SIG-M5 (cell line): ENCODE results near the gene STX18.
"Not testable (repeated sequence)": the region's sequence is repeated elsewhere in the genome, so short reads cannot be mapped to it uniquely, and the experiment has no call there.

Source experiments
- DNase-seq: peaks from one replicate; lab custom pipeline; 2025; lab: John Stamatoyannopoulos, UW

STX18 gene

GRCh38 chr4:4554234-4554633, 12.4 kb upstream of the STX18 start:
- DNase-seq = no peak

- DNase-seq = not testable (repeated sequence)
These were observed 10.2 kb upstream of the STX18 start for GRCh38 chr4:4552042-4552441.

- not testable (repeated sequence) for DNase-seq
These were observed 8.3 kb upstream of the STX18 start for GRCh38 chr4:4550161-4550560.

- DNase-seq = no peak
These were observed 7.7 kb upstream of the STX18 start for GRCh38 chr4:4549534-4549933.

GRCh38 chr4:4542774-4543485, 1.1 kb upstream of the STX18 start:
- DNase-seq = no peak

GRCh38 chr4:4541040-4541631, 712 bp downstream of the STX18 start:
- DNase-seq = peak; percentile 79

- no peak for DNase-seq
These were observed 2.4 kb downstream of the STX18 start for GRCh38 chr4:4539481-4539880.

- no peak for DNase-seq
These were observed 6.3 kb downstream of the STX18 start for GRCh38 chr4:4535590-4535989.

- no peak for DNase-seq
These were observed 7.2 kb downstream of the STX18 start for GRCh38 chr4:4534515-4535145.

- DNase-seq = no peak
These were observed 8.2 kb downstream of the STX18 start for GRCh38 chr4:4533461-4534169.

GRCh38 chr4:4532371-4533154, 9.3 kb downstream of the STX18 start:
- no peak for DNase-seq

- DNase-seq = no peak
These were observed 12.5 kb downstream of the STX18 start for GRCh38 chr4:4529392-4529791.

GRCh38 chr4:4526401-4526800, 15.4 kb downstream of the STX18 start:
- no peak for DNase-seq

GRCh38 chr4:4524364-4524763, 17.5 kb downstream of the STX18 start:
- no peak for DNase-seq

GRCh38 chr4:4521731-4522130, 20.1 kb downstream of the STX18 start:
- no peak for DNase-seq

GRCh38 chr4:4521136-4521535, 20.7 kb downstream of the STX18 start:
- DNase-seq = no peak

GRCh38 chr4:4519297-4519894, 22.5 kb downstream of the STX18 start:
- no peak for DNase-seq

- DNase-seq = no peak
These were observed 23.1 kb downstream of the STX18 start for GRCh38 chr4:4518747-4519146.

- no peak for DNase-seq
These were observed 27.1 kb downstream of the STX18 start for GRCh38 chr4:4514786-4515185.

- DNase-seq = no peak
These were observed 29.6 kb downstream of the STX18 start for GRCh38 chr4:4512282-4512681.

- not testable (repeated sequence) for DNase-seq
These were observed 31.2 kb downstream of the STX18 start for GRCh38 chr4:4510641-4511040.

GRCh38 chr4:4509521-4509920, 32.3 kb downstream of the STX18 start:
- DNase-seq = no peak
